Naive thymus-derived CD4-positive, alpha-beta T cell (primary cell): ENCODE data around the gene TRPM8. TPM values are rescaled to one million over a fixed set of nuclear protein-coding genes. Genes with fewer than 3 reads are reported as not detected.
A peak's percentile ranks its signal among the peaks of the same experiment; 100 is the strongest.

Experiments
- ATAC-seq: fragments of 150-1000 bp; cut with Tn5 transposase; 2 replicates; pipeline ENCODE4 v1.10.0; 2021; ENCODE audit warnings: mild to moderate bottlenecking, moderate library complexity
- CTCF ChIA-PET: fragments of 350-600 bp; sonication (Branson Sonifier 250); formaldehyde crosslinking; loops from one replicate; lab custom pipeline; 2021; ENCODE audit warnings: antibody characterized with exemption; lab: Charles Lee
- POLR2A ChIA-PET: fragments of 350-600 bp; sonication (Branson Sonifier 250); formaldehyde crosslinking; loops from one replicate; lab custom pipeline; 2021; ENCODE audit warnings: antibody characterized with exemption, inconsistent platforms; lab: Charles Lee
- DNase-seq, 9 donors: peaks; one replicate each; pipeline versions ENCODE4 v3.0.0 to v3.0.0-alpha.2; 2020 to 2022; ENCODE audit warnings: mixed read lengths in 1 of 9
- H3K27ac ChIP-seq: one replicate; pipeline ENCODE4 v1.7.0; 2013; ENCODE audit warnings: mild to moderate bottlenecking, low read depth, low read length, moderate library complexity
- H3K27me3 ChIP-seq, 2 donors: one replicate each; pipeline ENCODE4 v1.7.0; 2013; ENCODE audit warnings: low read length in 2 of 2, mild to moderate bottlenecking in 2 of 2, moderate library complexity in 2 of 2; ENCODE audit not compliant: control insufficient read depth in 2 of 2, insufficient read depth in 2 of 2
- H3K36me3 ChIP-seq, 3 experiments: 1 replicate in 2 of 3; 2 replicates in 1 of 3; pipeline ENCODE4 v1.7.0; 2013; ENCODE audit warnings: low read length in 3 of 3, mild to moderate bottlenecking in 3 of 3, moderate library complexity in 1 of 3; ENCODE audit not compliant: insufficient read depth in 3 of 3, control insufficient read depth in 2 of 3
- H3K4me1 ChIP-seq, 2 donors: one replicate each; pipeline ENCODE4 v1.7.0; 2013; ENCODE audit warnings: low read length in 2 of 2, mild to moderate bottlenecking in 2 of 2, moderate library complexity in 1 of 2; ENCODE audit not compliant: control insufficient read depth in 2 of 2, insufficient read depth in 2 of 2
- H3K4me3 ChIP-seq: 2 replicates; pipeline ENCODE4 v1.7.0; 2013; ENCODE audit warnings: mild to moderate bottlenecking, low read length
- H3K9me3 ChIP-seq, 3 experiments: 1 replicate in 2 of 3; 2 replicates in 1 of 3; pipeline ENCODE4 v1.7.0; 2013; ENCODE audit warnings: low read length in 3 of 3; ENCODE audit not compliant: control insufficient read depth in 2 of 3
- H3K27ac Mint-ChIP-seq, 9 donors: one replicate each; pipeline ENCODE4 v1.8.0; 2020 to 2022; ENCODE audit warnings: mixed read lengths in 9 of 9, mild to moderate bottlenecking in 8 of 9, moderate library complexity in 5 of 9, inconsistent platforms in 2 of 9
- H3K27me3 Mint-ChIP-seq, 5 donors: one replicate each; pipeline ENCODE4 v1.8.0; 2021 to 2022; ENCODE audit warnings: mixed read lengths in 5 of 5, mild to moderate bottlenecking in 1 of 5
- H3K36me3 Mint-ChIP-seq, 5 donors: one replicate each; pipeline ENCODE4 v1.8.0; 2020 to 2022; ENCODE audit warnings: mixed read lengths in 5 of 5, mild to moderate bottlenecking in 3 of 5, inconsistent platforms in 1 of 5
- H3K4me1 Mint-ChIP-seq, 7 donors: one replicate each; pipeline ENCODE4 v1.8.0; 2020 to 2022; ENCODE audit warnings: mixed read lengths in 7 of 7, mild to moderate bottlenecking in 3 of 7, inconsistent platforms in 1 of 7
- H3K4me3 Mint-ChIP-seq, 10 donors: one replicate each; pipeline ENCODE4 v1.8.0; 2020 to 2022; ENCODE audit warnings: mild to moderate bottlenecking in 10 of 10, mixed read lengths in 10 of 10, moderate library complexity in 6 of 10, inconsistent platforms in 2 of 10
- H3K9me3 Mint-ChIP-seq, 11 donors: one replicate each; pipeline ENCODE4 v1.8.0; 2020 to 2022; ENCODE audit warnings: mixed read lengths in 11 of 11, mild to moderate bottlenecking in 4 of 11, inconsistent platforms in 1 of 11, moderate library complexity in 1 of 11
- intact Hi-C, 2 donors: fragments of 100-400 bp; cut with micrococcal nuclease; formaldehyde crosslinking; loops; one replicate each; pipeline ENCODE4 v1.15.1; 2023
- polyA plus RNA-seq, 2 donors: library from polyadenylated mRNA; unstranded; fragments of 300-500 nt; fragmentation: Illumina TruSeq; gene quantifications; one replicate each; pipeline ENCODE4 v1.2.3, GENCODE V29; 2021
- total RNA-seq, 6 experiments: library from RNA in 5 of 6; stranded (reverse) in 5 of 6; gene quantifications; 1 replicate in 5 of 6; 2 replicates in 1 of 6; pipeline ENCODE4 v1.2.3 and lab custom pipeline; 2021 to 2026

TRPM8 gene
- total and polyA plus RNA-seq, 7 experiments from 2014 or later: not detected

DNA sequence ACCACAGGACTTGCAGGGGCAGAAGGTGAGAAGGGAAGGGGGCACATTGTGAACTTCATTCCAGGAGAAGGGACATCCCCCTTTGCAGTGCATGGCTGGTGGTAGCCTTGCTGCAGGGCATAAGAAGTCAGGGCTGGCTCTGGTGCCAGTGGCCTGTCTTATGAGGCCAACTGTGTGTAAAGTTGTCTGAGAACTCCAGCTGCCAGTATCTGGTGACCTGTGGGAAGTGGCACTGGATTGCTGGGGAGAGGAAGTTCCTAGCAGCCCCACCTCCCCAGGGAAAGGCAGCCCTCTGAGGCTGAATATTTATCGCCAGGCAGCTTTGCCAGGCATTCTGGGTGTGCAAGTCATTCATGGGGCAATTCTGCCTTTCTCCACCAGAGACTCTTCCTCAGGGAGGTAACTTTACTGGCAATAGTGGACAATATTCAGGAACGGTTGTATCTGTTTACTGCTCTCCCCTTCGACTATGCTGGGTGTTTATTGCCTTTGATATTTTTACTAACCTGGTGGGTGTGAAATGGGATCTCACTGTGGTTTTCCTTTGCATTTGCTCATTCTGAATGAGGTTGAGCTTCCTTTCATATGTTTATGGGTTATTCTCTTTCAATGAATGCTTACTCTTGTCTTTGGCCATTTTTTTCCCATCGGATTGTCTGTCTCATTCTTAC lies 12.3 kb downstream of the TRPM8 start:
- Mint-ChIP-seq H3K27me3 (peaks cover 41 to 74% (median 50%) of the 10 kb centered on the region in 5 donors), H3K4me3 (no peak overlapping the region), H3K27ac (no peak overlapping the region), H3K4me1 (peaks cover 0 to 2% (median 0%) of the 10 kb centered on the region in 7 donors), H3K9me3 (peaks cover 0 to 3% (median 0%) of the 10 kb centered on the region in 11 donors), H3K36me3 (no peaks in the 10 kb centered on the region)
- H3K27ac ChIP-seq: no peak overlapping the region
- H3K27me3 ChIP-seq: peaks cover 0 to 4% of the 10 kb centered on the region in 2 donors
- intact Hi-C loops: no loop called here
- no peak for DNase-seq
- ChIA-PET CTCF (no interaction called here), POLR2A (no interaction called here)
- H3K4me1 ChIP-seq: no peaks in the 10 kb centered on the region
- no peaks in the 10 kb centered on the region for H3K36me3 ChIP-seq
- no peak overlapping the region for H3K4me3 ChIP-seq
- no peaks in the 10 kb centered on the region for H3K9me3 ChIP-seq
- no peak for ATAC-seq

DNA sequence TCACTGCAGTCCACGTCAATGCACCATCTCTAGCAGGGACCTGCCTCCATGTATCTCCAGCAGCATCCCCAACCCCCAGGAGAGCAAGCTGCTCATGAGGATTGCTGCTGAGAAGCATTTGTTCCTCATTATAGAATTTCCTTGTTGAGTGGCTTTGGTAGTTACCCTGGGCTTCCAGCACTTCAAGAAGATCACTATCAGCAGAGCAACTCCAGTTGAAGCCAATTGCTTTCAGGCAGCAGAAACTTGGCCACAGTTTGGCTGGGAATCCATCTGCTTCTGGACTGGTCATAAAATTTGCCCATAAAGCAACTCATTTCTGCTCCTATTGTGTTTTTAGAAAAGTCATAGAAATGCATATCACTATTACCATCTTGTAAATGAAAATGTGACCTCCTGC lies 17.4 kb downstream of the TRPM8 start:
- peaks cover 0 to 13% (median 8%) of the 10 kb centered on the region in 7 donors for H3K4me1 Mint-ChIP-seq
- ChIA-PET POLR2A (no interaction called here), CTCF (no interaction called here)
- Histone ChIP-seq H3K4me1 (peaks cover 0 to 5% of the 10 kb centered on the region in 2 donors), H3K27me3 (no peaks in the 10 kb centered on the region), H3K36me3 (no peaks in the 10 kb centered on the region), H3K4me3 (no peak overlapping the region), H3K9me3 (no peaks in the 10 kb centered on the region), H3K27ac (no peak overlapping the region)
- intact Hi-C loops: no loop called here
- H3K27ac Mint-ChIP-seq: no peak overlapping the region
- peaks cover 46 to 78% (median 67%) of the 10 kb centered on the region in 5 donors for H3K27me3 Mint-ChIP-seq
- no peak overlapping the region for H3K4me3 Mint-ChIP-seq
- peaks cover 0 to 3% (median 0%) of the 10 kb centered on the region in 11 donors for H3K9me3 Mint-ChIP-seq
- no peak for ATAC-seq
- DNase-seq: no peak
- no peaks in the 10 kb centered on the region for H3K36me3 Mint-ChIP-seq

DNA sequence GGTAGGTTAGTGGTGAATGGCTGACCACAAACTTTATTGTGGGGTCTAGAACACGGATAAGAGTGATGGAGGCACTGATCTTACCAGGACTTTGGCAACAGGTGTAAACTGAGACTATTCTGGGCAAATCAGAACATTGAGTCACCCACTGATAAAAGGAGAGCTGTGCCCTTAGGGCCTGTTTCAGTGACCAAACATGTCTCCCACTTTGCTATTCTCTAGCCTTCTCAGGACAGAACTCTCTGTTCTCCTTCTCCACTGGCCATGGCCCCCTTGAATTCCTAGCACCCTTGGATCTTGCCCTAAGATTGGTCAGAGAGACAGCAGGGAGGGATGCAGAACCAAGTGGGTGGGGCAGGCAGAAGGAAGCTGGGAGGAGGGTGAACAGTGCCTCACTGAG lies 18.3 kb downstream of the TRPM8 start:
- H3K27ac Mint-ChIP-seq: no peak overlapping the region
- no peaks in the 10 kb centered on the region for H3K27me3 ChIP-seq
- no peaks in the 10 kb centered on the region for H3K9me3 ChIP-seq
- CTCF ChIA-PET: no interaction called here
- H3K4me1 Mint-ChIP-seq: peaks cover 0 to 13% (median 7%) of the 10 kb centered on the region in 7 donors
- no peak for DNase-seq
- H3K9me3 Mint-ChIP-seq: peaks cover 0 to 3% (median 0%) of the 10 kb centered on the region in 11 donors
- POLR2A ChIA-PET: no interaction called here
- H3K36me3 Mint-ChIP-seq: no peaks in the 10 kb centered on the region
- intact Hi-C loops: no loop called here
- H3K4me1 ChIP-seq: peaks cover 0 to 5% of the 10 kb centered on the region in 2 donors
- no peaks in the 10 kb centered on the region for H3K36me3 ChIP-seq
- no peak for ATAC-seq
- H3K27ac ChIP-seq: no peak overlapping the region
- no peak overlapping the region for H3K4me3 ChIP-seq
- H3K4me3 Mint-ChIP-seq: no peak overlapping the region
- H3K27me3 Mint-ChIP-seq: peaks cover 54 to 80% (median 70%) of the 10 kb centered on the region in 5 donors

DNA sequence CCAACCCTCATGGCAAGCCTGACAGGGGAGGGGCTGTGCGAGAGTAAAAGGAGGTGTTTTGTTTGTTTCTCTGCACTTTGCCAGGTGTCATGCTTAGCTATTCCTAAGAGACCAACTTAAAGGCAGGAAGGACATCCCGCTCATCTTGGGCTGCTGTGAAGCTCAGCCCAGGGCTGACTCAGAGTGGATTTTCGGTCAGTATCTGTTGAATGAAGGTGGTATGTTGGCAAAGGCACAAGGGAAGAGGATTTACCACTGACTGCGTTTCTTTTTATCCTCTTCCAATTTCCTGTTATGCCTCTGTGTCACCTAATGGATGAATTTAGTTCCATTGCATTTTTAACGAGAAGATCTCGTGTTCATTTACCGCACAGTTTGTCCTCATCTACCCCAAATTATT lies 18.9 kb downstream of the TRPM8 start:
- Mint-ChIP-seq H3K36me3 (no peaks in the 10 kb centered on the region), H3K4me3 (no peak overlapping the region), H3K27ac (no peak overlapping the region), H3K4me1 (peaks cover 0 to 13% (median 8%) of the 10 kb centered on the region in 7 donors), H3K9me3 (peaks cover 0 to 3% (median 0%) of the 10 kb centered on the region in 11 donors), H3K27me3 (peaks cover 61 to 81% (median 70%) of the 10 kb centered on the region in 5 donors)
- Histone ChIP-seq H3K36me3 (no peaks in the 10 kb centered on the region), H3K4me3 (no peak overlapping the region), H3K27me3 (no peaks in the 10 kb centered on the region), H3K4me1 (peaks cover 0 to 5% of the 10 kb centered on the region in 2 donors), H3K9me3 (no peaks in the 10 kb centered on the region), H3K27ac (no peak overlapping the region)
- CTCF ChIA-PET: no interaction called here
- no peak for ATAC-seq
- intact Hi-C loops: no loop called here
- no peak for DNase-seq
- POLR2A ChIA-PET: no interaction called here

DNA sequence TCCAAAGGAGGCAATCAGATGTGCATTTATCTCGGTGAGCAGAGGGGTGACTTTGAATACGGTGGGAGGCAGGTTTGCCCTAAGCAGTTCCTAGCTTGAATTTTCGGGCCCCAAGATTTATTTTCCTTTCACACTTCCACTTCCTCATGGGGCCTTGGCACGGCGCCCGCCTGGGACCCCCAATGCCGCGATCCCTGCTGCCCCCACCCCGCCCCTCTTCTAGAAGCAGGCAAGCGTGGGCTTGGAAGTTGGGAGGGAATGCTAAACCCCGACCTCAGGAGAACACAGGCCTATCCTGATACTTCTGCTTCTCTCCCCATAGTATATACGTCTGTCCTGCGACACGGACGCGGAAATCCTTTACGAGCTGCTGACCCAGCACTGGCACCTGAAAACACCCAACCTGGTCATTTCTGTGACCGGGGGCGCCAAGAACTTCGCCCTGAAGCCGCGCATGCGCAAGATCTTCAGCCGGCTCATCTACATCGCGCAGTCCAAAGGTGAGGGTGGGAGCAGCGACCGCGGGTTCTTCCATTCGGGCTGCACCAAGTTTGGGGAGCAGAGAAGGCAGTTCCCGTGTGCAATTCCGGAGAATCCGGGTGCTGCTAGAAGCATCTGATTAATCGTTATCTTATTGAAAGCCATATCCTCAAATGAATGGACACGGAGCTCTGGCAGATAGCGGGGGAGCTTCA lies 21.6 kb downstream of the TRPM8 start:
- H3K27ac Mint-ChIP-seq: no peak overlapping the region
- peaks cover 0 to 5% (median 0%) of the 10 kb centered on the region in 11 donors for H3K9me3 Mint-ChIP-seq
- H3K27me3 ChIP-seq: no peaks in the 10 kb centered on the region
- ChIA-PET CTCF (no interaction called here), POLR2A (no interaction called here)
- H3K4me1 ChIP-seq: peaks cover 0 to 5% of the 10 kb centered on the region in 2 donors
- peaks cover 0 to 2% (median 0%) of the 10 kb centered on the region in 5 donors for H3K36me3 Mint-ChIP-seq
- H3K27ac ChIP-seq: no peak overlapping the region
- intact Hi-C loops: no loop called here
- H3K36me3 ChIP-seq: no peaks in the 10 kb centered on the region
- peak overlapping the region; percentile 23 for H3K4me3 ChIP-seq
- H3K9me3 ChIP-seq: no peaks in the 10 kb centered on the region
- DNase-seq (no peak), ATAC-seq (no peak)
- H3K4me3 Mint-ChIP-seq: peak overlapping the region; percentile 41 to 77 (median 66)
- peaks cover 0 to 13% (median 8%) of the 10 kb centered on the region in 7 donors for H3K4me1 Mint-ChIP-seq
- H3K27me3 Mint-ChIP-seq: peaks cover 46 to 68% (median 62%) of the 10 kb centered on the region in 5 donors

DNA sequence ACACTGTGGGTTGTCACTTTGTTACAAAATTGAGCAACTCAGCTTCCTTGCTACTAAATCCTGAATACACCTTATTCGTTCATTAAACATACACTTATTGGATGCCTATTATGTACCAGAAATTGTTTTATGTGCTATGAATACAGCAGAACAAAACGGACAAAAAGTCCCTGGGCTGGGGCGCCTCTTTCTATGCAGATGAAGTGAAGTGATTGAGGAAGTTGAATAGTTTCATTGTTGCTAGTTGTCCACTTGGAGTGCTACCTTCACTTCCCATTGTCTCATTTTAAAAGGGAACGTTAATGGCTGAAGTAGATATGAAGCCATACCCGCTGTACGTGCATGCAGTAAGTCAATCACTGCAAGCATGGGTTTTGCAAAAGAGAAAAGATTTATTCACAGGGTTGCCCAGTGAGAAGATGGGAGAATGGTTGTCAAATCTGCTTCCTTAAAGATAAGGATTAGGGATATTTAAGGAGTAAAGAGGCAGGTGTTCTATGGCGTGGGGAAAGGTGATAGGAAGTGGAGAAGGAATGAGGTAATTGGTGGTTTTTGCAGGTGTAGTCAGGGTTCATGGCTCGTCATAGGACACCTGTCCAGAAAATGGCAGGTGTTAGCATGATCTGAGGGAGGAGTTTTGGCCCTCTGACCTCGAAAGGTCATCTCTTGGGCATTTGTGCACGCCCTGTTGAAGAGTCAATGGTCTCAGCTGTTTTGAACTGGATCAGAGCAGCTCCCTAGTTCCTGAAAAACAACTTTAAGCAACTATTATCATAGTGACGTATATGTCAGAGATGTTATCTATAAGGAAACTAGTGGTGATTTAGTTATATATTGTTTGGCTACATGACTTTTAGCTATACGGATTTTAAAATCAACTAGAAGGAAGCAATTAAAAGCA lies 23.5 kb downstream of the TRPM8 start:
- H3K27ac Mint-ChIP-seq: no peak overlapping the region
- H3K4me1 ChIP-seq: peaks cover 0 to 5% of the 10 kb centered on the region in 2 donors
- no peaks in the 10 kb centered on the region for H3K9me3 ChIP-seq
- no peaks in the 10 kb centered on the region for H3K27me3 ChIP-seq
- H3K4me1 Mint-ChIP-seq: peaks cover 0 to 13% (median 8%) of the 10 kb centered on the region in 7 donors
- ATAC-seq (no peak), DNase-seq (no peak)
- H3K4me3 ChIP-seq: no peak overlapping the region
- CTCF ChIA-PET: interaction anchor here (0.8 kb wide), 1 partner anchor 10 kb away, joined by 3 read pairs; no protein-coding TSS in a partner anchor
- POLR2A ChIA-PET: no interaction called here
- intact Hi-C loops: no loop called here
- peaks cover 50 to 69% (median 57%) of the 10 kb centered on the region in 5 donors for H3K27me3 Mint-ChIP-seq
- H3K36me3 ChIP-seq: no peaks in the 10 kb centered on the region
- H3K27ac ChIP-seq: no peak overlapping the region
- no peak overlapping the region for H3K4me3 Mint-ChIP-seq
- H3K9me3 Mint-ChIP-seq: peaks cover 0 to 20% (median 4%) of the 10 kb centered on the region in 11 donors
- H3K36me3 Mint-ChIP-seq: peaks cover 0 to 6% (median 0%) of the 10 kb centered on the region in 5 donors
